LNCaP clone FGC (cell line): Measurements from ENCODE around the gene RNF168.
"Not testable (repeated sequence)": the region's sequence is repeated elsewhere in the genome, so short reads cannot be mapped to it uniquely, and the experiment has no call there.

ENCODE experiments used
- DNase-seq: peaks from one replicate; pipeline ENCODE4 v3.0.0-alpha.2; 2011; ENCODE audit warnings: low read depth
- H3K4me3 ChIP-seq: 2 replicates; pipeline ENCODE4 v1.5.1; 2011; ENCODE audit warnings: mild to moderate bottlenecking, low read depth, low read length, control low read depth
- CTCF ChIP-seq: IDR thresholded peaks from 2 replicates; pipeline ENCODE4 v1.5.1; 2012; ENCODE audit warnings: mild to moderate bottlenecking; ENCODE audit not compliant: control insufficient read depth, insufficient read depth; ENCODE audit errors: extremely low read depth

Gene RNF168

GRCh38 chr3:196463804-196464203 lies 39.8 kb downstream of the RNF168 start:
- no peak for DNase-seq
- no peak overlapping the region for H3K4me3 ChIP-seq
- no peak for TF ChIP-seq CTCF

- H3K4me3 ChIP-seq: no peak overlapping the region
- DNase-seq: no peak
- TF ChIP-seq CTCF: no peak
Observed at GRCh38 chr3:196463478-196463756, 40.2 kb downstream of the RNF168 start.

GRCh38 chr3:196462680-196463477 lies 40.7 kb downstream of the RNF168 start:
- H3K4me3 ChIP-seq, DNase-seq: not testable (repeated sequence)

GRCh38 chr3:196458063-196458462 lies 45.5 kb downstream of the RNF168 start:
- TF ChIP-seq CTCF: no peak
- no peak overlapping the region for H3K4me3 ChIP-seq
- DNase-seq: no peak

GRCh38 chr3:196457470-196457869 lies 46.1 kb downstream of the RNF168 start:
- not testable (repeated sequence) for DNase-seq

GRCh38 chr3:196454935-196455334 lies 48.6 kb downstream of the RNF168 start:
- DNase-seq: no peak
- no peak for TF ChIP-seq CTCF
- H3K4me3 ChIP-seq: no peak overlapping the region

More at GRCh38 chr3:196457470-196457869, 46.1 kb downstream of the RNF168 start:
- not testable (repeated sequence) for H3K4me3 ChIP-seq

- TF ChIP-seq CTCF: peak; percentile 18; the same call in 1 of the 2 replicates
- H3K4me3 ChIP-seq, DNase-seq: not testable (repeated sequence)
Observed at GRCh38 chr3:196445391-196445790, 58.2 kb downstream of the RNF168 start.

GRCh38 chr3:196444500-196444894 lies 59.1 kb downstream of the RNF168 start:
- no peak for TF ChIP-seq CTCF
- no peak for DNase-seq

More at GRCh38 chr3:196444500-196444894, 59.1 kb downstream of the RNF168 start:
- no peak overlapping the region for H3K4me3 ChIP-seq
